HFFc6 (cell line): ENCODE measurements around the gene TSSK2. TPM values are rescaled to one million over a fixed set of nuclear protein-coding genes. Genes with fewer than 3 reads are reported as not detected.

Source experiments
- DNase-seq: peaks from one replicate; pipeline ENCODE4 v3.0.0-alpha.2; 2018
- H3K27ac Mint-ChIP-seq: 2 replicates; pipeline ENCODE4 v1.8.0; 2020; ENCODE audit warnings: mild to moderate bottlenecking, mixed read lengths
- H3K27me3 Mint-ChIP-seq: 2 replicates; pipeline ENCODE4 v1.8.0; 2021; ENCODE audit warnings: mild to moderate bottlenecking, moderate library complexity, mixed read lengths; ENCODE audit not compliant: insufficient read depth
- H3K36me3 Mint-ChIP-seq: 2 replicates; pipeline ENCODE4 v1.8.0; 2021; ENCODE audit warnings: low read depth, mixed read lengths
- H3K4me1 Mint-ChIP-seq: 2 replicates; pipeline ENCODE4 v1.8.0; 2020; ENCODE audit warnings: low read depth, mixed read lengths
- H3K4me3 Mint-ChIP-seq: 2 replicates; pipeline ENCODE4 v1.8.0; 2020; ENCODE audit warnings: mild to moderate bottlenecking, moderate library complexity, mixed read lengths
- H3K9me3 Mint-ChIP-seq: 2 replicates; pipeline ENCODE4 v1.8.0; 2020; ENCODE audit warnings: mild to moderate bottlenecking, mixed read lengths
- total RNA-seq, 6 experiments: library from RNA; stranded (reverse); fragmentation: NEBNext Ultra II Directional; extraction: Animal tissue kit (Norgen Biotek cat#: 25700); gene quantifications; 2 replicates in 1 of 6; 3 replicates in 5 of 6; pipeline ENCODE4 v1.2.3, GENCODE V29; 2021
- TF ChIP-seq, protein P1 (sequence below): fragments of 200-600 bp; sonication (generic); IDR thresholded peaks from 2 replicates; pipeline ENCODE4 v1.5.0; 2021; ENCODE audit warnings: antibody characterized with exemption, mild to moderate bottlenecking

The TSSK2 gene
- total RNA-seq, 6 experiments from 2014 or later = not detected

DNA sequence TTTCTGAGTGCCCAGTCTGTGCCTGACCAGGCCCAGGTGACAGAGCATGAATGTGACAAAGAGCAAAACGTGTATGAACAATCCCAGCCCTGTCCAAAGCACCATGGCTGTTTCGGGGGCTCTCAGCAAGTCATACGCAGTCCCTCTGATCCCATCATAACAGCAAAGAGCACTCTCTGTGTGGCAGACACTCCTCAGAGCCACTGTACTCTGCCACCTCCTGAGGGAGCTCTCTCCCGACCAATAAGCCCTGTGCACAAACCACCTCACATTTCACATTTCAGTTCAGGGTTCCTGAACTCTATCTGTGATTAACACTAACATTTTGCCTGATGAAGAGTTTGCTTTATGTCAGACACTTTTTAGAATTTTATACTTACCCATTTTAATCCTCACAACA, 15.5 kb upstream of the TSSK2 start:
- Mint-ChIP-seq H3K27ac (no peak overlapping the region), H3K4me3 (no peak overlapping the region)
- no peak for DNase-seq

DNA sequence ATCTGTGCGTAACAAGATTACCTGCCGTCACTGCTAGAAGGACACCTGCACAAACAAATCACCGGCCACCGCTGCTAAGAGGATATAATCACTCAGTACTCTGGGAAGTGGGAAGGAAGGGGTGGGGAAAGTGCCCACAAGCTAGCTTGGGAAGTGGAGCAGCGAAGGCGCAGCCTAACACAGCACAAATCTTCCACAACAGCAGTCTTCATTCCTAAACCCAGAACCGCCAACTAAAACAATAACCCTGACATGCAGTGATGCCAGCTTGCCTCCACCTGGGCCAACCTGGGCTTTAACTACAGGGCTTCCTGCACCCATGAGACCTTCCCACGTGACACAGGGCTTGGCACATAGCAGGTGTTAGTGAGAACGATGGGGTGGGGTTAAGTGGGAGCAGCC, 14.0 kb upstream of the TSSK2 start:
- Mint-ChIP-seq H3K9me3 (no peaks in the 10 kb centered on the region), H3K4me3 (no peak overlapping the region), H3K4me1 (peaks cover 33% of the 10 kb centered on the region), H3K27me3 (no peaks in the 10 kb centered on the region), H3K27ac (no peak overlapping the region), H3K36me3 (no peaks in the 10 kb centered on the region)
- no peak for DNase-seq
- TF ChIP-seq, protein P1, sequence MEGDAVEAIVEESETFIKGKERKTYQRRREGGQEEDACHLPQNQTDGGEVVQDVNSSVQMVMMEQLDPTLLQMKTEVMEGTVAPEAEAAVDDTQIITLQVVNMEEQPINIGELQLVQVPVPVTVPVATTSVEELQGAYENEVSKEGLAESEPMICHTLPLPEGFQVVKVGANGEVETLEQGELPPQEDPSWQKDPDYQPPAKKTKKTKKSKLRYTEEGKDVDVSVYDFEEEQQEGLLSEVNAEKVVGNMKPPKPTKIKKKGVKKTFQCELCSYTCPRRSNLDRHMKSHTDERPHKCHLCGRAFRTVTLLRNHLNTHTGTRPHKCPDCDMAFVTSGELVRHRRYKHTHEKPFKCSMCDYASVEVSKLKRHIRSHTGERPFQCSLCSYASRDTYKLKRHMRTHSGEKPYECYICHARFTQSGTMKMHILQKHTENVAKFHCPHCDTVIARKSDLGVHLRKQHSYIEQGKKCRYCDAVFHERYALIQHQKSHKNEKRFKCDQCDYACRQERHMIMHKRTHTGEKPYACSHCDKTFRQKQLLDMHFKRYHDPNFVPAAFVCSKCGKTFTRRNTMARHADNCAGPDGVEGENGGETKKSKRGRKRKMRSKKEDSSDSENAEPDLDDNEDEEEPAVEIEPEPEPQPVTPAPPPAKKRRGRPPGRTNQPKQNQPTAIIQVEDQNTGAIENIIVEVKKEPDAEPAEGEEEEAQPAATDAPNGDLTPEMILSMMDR = no peak

More for the DNA sequence above, 15.5 kb upstream of the TSSK2 start:
- H3K36me3 Mint-ChIP-seq = no peaks in the 10 kb centered on the region
- TF ChIP-seq, protein P1 = peak; percentile 57
- peaks cover 30% of the 10 kb centered on the region for H3K4me1 Mint-ChIP-seq
- no peaks in the 10 kb centered on the region for H3K9me3 Mint-ChIP-seq
- no peaks in the 10 kb centered on the region for H3K27me3 Mint-ChIP-seq

DNA sequence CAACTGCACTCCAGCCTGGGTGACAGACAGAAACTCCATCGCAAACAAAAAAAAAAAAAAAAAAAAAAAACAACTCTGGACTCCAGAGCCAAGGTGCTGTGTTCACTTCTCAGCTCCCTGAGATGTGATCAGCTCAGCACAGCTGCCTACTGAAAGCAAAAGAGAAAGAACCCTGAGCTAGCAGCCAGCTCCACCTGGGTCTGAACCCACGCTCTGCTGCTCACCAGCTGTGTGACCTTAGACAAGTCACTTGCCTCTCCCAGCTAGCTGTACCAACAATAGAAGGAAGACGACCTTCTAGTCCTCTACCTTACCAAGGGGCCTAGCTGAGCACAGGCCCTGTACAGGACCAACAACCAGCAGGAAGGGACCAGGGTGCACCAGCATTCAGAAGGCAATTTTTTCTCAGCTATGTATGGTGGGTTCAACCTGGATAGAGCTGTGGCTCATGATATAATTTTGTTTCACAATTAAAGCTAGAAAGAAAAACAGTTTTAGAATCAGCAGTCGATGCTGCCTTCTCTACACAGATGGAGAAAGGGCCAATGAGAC, 12.7 kb upstream of the TSSK2 start:
- H3K36me3 Mint-ChIP-seq = no peaks in the 10 kb centered on the region
- H3K4me3 Mint-ChIP-seq = no peak overlapping the region
- no peak overlapping the region for H3K27ac Mint-ChIP-seq
- TF ChIP-seq, protein P1 = no peak
- no peaks in the 10 kb centered on the region; the same call in 1 of the 2 replicates for H3K27me3 Mint-ChIP-seq
- DNase-seq = no peak
- peaks cover 41% of the 10 kb centered on the region for H3K4me1 Mint-ChIP-seq
- H3K9me3 Mint-ChIP-seq = no peaks in the 10 kb centered on the region

DNA sequence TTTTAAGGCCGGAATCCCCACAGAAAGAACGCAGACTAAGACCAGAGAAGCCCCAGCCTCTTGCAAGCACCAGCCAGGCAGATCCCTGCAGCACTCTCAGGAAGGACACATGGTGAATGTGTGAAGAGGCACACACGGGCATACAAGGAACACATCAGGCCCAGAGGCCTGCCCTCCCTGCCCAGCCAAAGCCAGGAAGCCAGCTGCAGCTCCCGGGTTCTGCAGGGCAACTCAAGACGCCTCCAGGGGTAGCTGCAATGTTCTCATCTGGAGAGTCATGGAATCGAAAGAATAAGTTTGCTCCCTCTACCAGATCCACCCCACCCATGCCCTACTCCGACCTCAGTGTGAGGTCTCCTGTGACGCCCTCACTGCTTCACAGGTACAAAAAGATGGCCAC, 11.2 kb upstream of the TSSK2 start:
- H3K27me3 Mint-ChIP-seq = peaks cover under 1% of the 10 kb centered on the region; the same call in 1 of the 2 replicates
- H3K4me3 Mint-ChIP-seq = no peak overlapping the region
- TF ChIP-seq, protein P1 = no peak
- no peaks in the 10 kb centered on the region for H3K9me3 Mint-ChIP-seq
- no peak for DNase-seq
- no peaks in the 10 kb centered on the region for H3K36me3 Mint-ChIP-seq
- peak overlapping the region; percentile 82; the same call in 1 of the 2 replicates for H3K27ac Mint-ChIP-seq
- peaks cover 39% of the 10 kb centered on the region for H3K4me1 Mint-ChIP-seq

DNA sequence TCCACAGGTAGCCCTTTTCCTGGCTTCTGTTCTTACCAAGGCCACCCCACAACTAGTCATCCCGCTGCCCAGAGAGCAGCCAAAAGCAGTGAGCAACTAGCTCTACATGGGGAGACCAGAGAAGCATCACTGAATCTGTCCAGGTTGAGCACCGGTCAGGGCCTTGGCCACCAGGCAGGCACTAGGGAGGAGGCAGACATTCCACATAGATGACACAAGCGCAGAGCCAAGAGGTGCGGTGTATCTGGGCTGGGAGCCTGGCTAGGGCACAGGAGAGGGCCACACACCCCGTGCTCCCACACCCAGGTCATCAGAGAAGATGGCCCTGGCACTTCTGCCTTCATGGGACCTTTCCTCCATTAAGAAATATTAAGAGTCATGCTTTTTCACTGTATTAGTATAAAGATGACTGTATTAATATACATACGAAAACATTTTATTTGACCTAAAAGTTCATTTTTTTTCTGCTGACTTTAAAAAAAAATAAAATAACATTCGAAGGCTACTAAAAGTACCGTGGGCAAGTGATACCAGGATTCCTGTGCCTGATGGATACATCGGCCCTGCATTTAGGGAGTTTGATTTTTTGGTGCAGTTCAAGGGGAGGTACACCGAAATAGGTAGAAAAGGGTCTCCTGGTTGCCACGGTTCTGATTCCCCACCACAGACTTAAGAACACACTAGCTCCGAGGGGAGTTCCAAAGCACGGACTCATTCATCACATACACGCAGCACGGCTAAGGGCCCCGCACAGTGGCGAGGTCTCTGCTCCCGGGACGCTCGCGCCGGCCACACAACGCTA, 10.1 kb upstream of the TSSK2 start:
- DNase-seq = peak; percentile 32
- Mint-ChIP-seq H3K4me1 (peaks cover 28% of the 10 kb centered on the region), H3K27me3 (peaks cover 5% of the 10 kb centered on the region; the same call in 1 of the 2 replicates), H3K9me3 (no peaks in the 10 kb centered on the region), H3K27ac (peak overlapping the region; percentile 82), H3K4me3 (peak overlapping the region; percentile 93), H3K36me3 (no peaks in the 10 kb centered on the region)
- TF ChIP-seq, protein P1 = no peak
